ENCODE measurements around the gene PTPRJ.

Gene PTPRJ

DNA sequence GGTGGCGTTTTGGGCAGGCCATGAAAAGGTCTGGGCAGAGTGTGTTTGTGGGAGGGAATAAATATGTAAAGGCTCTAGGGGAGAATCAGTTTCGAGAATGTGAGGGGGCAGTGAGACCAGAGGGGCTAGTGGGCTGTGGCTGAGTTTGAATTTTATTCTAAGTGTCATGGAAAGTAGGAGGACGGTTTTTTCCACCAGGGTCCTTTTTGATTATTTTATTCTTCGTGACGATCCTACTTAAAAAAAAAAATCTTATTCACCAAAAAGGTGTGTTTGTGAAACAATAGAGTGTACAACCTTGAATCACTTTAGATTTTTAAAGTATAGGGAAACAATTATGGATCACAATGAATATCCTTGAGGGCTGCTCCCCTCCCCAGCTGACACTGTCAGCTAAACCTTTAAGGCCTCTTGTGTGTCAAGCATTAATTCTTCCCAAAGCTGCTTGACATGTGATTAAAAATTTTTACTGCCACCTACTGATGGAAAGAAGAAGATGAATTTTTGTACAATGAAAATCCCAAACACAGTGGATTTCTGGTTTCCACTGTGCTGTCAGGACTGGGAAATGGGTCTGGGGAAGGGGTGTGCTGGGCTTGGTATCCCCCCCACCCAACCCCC, 128.8 kb downstream of the PTPRJ start:
- no peak for DNase-seq
- Histone ChIP-seq H3K27ac (ENCODE audit: insufficient read depth, low read length, poor library complexity, severe bottlenecking) (no peak overlapping the region), H3K4me1 (ENCODE audit: control insufficient read depth, insufficient read depth, low read length, poor library complexity, severe bottlenecking) (peaks cover 22% of the 10 kb centered on the region), H3K4me3 (ENCODE audit: insufficient read depth, low read depth, low read length, poor library complexity, severe bottlenecking) (peak overlapping the region; percentile 48), H3K27me3 (replicated peaks; ENCODE audit: control insufficient read depth, insufficient read depth, low read length, poor library complexity, severe bottlenecking) (no peaks in the 10 kb centered on the region), H3K9me3 (ENCODE audit: control insufficient read depth, low read length) (no peaks in the 10 kb centered on the region), H3K36me3 (ENCODE audit: control insufficient read depth, insufficient read depth, low read length) (peaks cover 5% of the 10 kb centered on the region)

DNA sequence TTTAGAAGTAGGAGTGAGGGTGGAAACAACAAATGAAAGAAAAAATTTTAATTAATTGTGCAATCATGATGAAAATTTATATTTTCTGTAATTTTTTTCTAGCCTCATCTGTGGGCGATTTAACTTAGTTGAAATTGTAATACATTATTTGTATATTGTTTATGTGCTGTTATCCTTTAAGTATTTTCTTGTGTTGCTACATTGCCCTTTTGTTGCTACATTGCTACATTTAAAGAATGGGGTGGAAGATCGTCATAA, 130.1 kb downstream of the PTPRJ start:
- Histone ChIP-seq H3K4me3 (ENCODE audit: insufficient read depth, low read depth, low read length, poor library complexity, severe bottlenecking) (no peak overlapping the region), H3K27ac (ENCODE audit: insufficient read depth, low read length, poor library complexity, severe bottlenecking) (no peak overlapping the region), H3K9me3 (ENCODE audit: control insufficient read depth, low read length) (peaks cover 6% of the 10 kb centered on the region), H3K27me3 (replicated peaks; ENCODE audit: control insufficient read depth, insufficient read depth, low read length, poor library complexity, severe bottlenecking) (no peaks in the 10 kb centered on the region), H3K36me3 (ENCODE audit: control insufficient read depth, insufficient read depth, low read length) (peaks cover 5% of the 10 kb centered on the region), H3K4me1 (ENCODE audit: control insufficient read depth, insufficient read depth, low read length, poor library complexity, severe bottlenecking) (peaks cover 22% of the 10 kb centered on the region)
- DNase-seq: no peak

DNA sequence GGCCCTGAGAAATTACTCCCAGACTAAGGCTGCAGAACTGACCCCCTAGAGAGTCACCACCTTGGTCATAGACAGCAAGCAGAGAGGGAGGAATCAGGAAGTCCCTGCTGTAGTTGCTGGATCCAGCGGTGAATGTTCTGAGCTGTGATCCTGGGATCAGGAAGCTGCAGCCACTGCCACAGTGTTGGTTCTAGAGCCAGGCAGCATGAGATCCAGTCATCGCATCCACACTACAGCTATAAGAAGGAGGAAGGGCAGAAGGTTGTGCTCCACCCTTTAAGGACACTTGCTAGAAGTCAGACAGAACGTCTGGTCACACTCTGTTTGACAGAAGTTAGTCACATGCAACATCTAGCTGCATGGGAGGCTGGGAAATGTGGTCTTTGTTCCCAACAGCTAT, 131.5 kb downstream of the PTPRJ start:
- H3K4me3 ChIP-seq (ENCODE audit: insufficient read depth, low read depth, low read length, poor library complexity, severe bottlenecking): no peak overlapping the region
- peaks cover 6% of the 10 kb centered on the region for H3K9me3 ChIP-seq (ENCODE audit: control insufficient read depth, low read length)
- no peak overlapping the region for H3K27ac ChIP-seq (ENCODE audit: insufficient read depth, low read length, poor library complexity, severe bottlenecking)
- peaks cover 20% of the 10 kb centered on the region for H3K4me1 ChIP-seq (ENCODE audit: control insufficient read depth, insufficient read depth, low read length, poor library complexity, severe bottlenecking)
- no peaks in the 10 kb centered on the region for H3K27me3 ChIP-seq (replicated peaks; ENCODE audit: control insufficient read depth, insufficient read depth, low read length, poor library complexity, severe bottlenecking)
- H3K36me3 ChIP-seq (ENCODE audit: control insufficient read depth, insufficient read depth, low read length): peaks cover 5% of the 10 kb centered on the region
- DNase-seq: no peak

DNA sequence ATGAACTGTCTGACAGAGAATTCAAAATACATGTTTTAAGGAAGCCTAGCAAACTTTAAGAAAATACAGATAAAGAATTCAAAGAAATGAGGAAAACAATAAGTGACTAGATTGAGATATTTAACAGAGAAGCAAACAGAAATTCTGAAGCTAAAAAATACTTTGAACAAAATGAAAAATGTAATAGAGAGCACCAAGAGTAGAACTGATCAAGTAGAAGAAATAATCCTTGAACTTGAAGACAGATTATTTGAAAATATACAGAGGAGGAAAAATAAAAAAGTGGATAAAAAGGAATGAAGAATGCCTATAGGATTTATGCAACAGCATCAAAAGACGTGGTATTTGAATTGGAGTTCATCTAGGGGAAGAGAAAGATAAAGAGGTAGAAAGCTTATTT, 134.4 kb downstream of the PTPRJ start:
- no peaks in the 10 kb centered on the region for H3K27me3 ChIP-seq (replicated peaks; ENCODE audit: control insufficient read depth, insufficient read depth, low read length, poor library complexity, severe bottlenecking)
- peaks cover 6% of the 10 kb centered on the region for H3K9me3 ChIP-seq (ENCODE audit: control insufficient read depth, low read length)
- H3K4me1 ChIP-seq (ENCODE audit: control insufficient read depth, insufficient read depth, low read length, poor library complexity, severe bottlenecking): peaks cover 1% of the 10 kb centered on the region
- no peak for DNase-seq
- H3K36me3 ChIP-seq (ENCODE audit: control insufficient read depth, insufficient read depth, low read length): peaks cover 5% of the 10 kb centered on the region
- H3K27ac ChIP-seq (ENCODE audit: insufficient read depth, low read length, poor library complexity, severe bottlenecking): no peak overlapping the region
- no peak overlapping the region for H3K4me3 ChIP-seq (ENCODE audit: insufficient read depth, low read depth, low read length, poor library complexity, severe bottlenecking)

DNA sequence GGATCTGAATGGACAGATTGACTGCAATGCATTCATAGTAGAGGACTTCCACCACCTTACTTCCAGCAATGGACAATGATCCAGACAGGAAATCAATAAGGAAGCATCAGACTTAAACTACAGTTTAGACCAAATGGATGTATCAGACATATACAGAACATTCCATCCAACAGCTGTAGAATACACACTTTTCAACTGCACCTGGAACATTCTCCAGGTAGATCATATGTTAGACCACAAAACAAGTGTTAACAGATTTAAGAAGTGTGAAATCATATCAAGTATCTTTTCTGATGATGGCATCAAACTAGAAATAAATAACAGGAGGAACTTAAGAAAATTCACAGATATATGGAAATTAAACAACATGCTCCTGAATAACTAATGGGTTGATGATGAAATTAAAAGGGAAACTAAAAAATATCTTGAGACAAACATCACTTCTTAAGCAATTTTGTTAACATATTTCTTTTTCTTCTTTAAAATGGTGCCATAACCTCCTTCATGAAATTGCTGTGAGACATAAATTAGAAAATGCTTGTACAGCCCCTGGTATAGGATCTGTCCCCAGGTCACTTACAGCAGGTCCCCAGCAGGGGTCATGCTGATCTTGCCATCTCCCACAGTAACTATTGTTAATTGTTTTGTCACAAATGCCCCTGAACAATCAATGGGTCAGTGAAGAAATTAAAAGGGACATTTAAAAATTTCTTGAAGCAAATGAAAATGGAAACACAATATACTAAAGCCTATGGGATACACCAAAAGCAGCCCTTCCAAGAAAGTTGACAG, 136.3 kb downstream of the PTPRJ start:
- peaks cover 6% of the 10 kb centered on the region for H3K9me3 ChIP-seq (ENCODE audit: control insufficient read depth, low read length)
- H3K4me3 ChIP-seq (ENCODE audit: insufficient read depth, low read depth, low read length, poor library complexity, severe bottlenecking): no peak overlapping the region
- no peaks in the 10 kb centered on the region for H3K27me3 ChIP-seq (replicated peaks; ENCODE audit: control insufficient read depth, insufficient read depth, low read length, poor library complexity, severe bottlenecking)
- no peak for DNase-seq
- no peak overlapping the region for H3K27ac ChIP-seq (ENCODE audit: insufficient read depth, low read length, poor library complexity, severe bottlenecking)
- peaks cover 12% of the 10 kb centered on the region for H3K36me3 ChIP-seq (ENCODE audit: control insufficient read depth, insufficient read depth, low read length)
- H3K4me1 ChIP-seq (ENCODE audit: control insufficient read depth, insufficient read depth, low read length, poor library complexity, severe bottlenecking): no peaks in the 10 kb centered on the region

DNA sequence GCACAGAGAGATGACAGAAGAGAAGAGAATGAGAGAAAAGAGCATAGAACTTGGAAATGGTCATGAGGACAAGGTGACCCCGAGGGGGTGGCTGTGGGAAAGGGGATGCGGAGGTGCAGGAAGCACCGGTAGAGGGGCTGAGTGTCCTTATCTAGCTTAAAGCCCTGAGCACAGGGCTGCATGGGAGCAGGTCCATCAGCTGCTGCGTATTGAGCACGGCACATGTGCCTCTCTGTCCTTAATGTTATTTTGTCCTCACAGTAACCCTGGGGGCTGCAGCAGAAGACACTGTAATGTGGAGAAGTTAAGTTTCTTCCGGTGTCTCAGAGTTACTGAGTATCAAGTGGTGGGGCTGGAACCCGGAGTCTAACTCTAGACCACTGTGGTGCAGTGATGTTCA, 141.9 kb downstream of the PTPRJ start:
- peaks cover 35% of the 10 kb centered on the region for H3K36me3 ChIP-seq (ENCODE audit: control insufficient read depth, insufficient read depth, low read length)
- H3K4me1 ChIP-seq (ENCODE audit: control insufficient read depth, insufficient read depth, low read length, poor library complexity, severe bottlenecking): no peaks in the 10 kb centered on the region
- DNase-seq: no peak
- no peaks in the 10 kb centered on the region for H3K9me3 ChIP-seq (ENCODE audit: control insufficient read depth, low read length)
- H3K27me3 ChIP-seq (replicated peaks; ENCODE audit: control insufficient read depth, insufficient read depth, low read length, poor library complexity, severe bottlenecking): no peaks in the 10 kb centered on the region
- no peak overlapping the region for H3K4me3 ChIP-seq (ENCODE audit: insufficient read depth, low read depth, low read length, poor library complexity, severe bottlenecking)
- no peak overlapping the region for H3K27ac ChIP-seq (ENCODE audit: insufficient read depth, low read length, poor library complexity, severe bottlenecking)

DNA sequence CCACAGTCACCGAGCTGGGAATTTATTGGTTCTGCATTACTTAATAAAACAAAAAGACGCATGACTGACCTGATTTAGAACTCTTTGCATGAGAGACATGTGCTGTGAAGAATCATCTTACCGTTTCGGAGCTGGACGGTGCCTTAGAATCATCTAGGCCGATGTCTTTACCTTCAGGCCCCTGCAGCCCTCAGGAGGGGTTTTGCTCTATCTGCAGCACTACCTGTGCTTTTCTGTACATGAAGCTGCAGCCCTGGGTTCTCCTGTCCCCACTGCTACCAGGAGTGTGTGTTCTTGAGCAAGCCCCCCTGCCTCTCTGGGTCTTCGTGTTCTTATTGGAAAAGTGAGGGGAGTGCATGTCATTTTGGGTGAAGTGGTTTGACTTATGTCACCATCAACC, 142.3 kb downstream of the PTPRJ start:
- Histone ChIP-seq H3K4me3 (ENCODE audit: insufficient read depth, low read depth, low read length, poor library complexity, severe bottlenecking) (no peak overlapping the region), H3K27ac (ENCODE audit: insufficient read depth, low read length, poor library complexity, severe bottlenecking) (no peak overlapping the region), H3K36me3 (ENCODE audit: control insufficient read depth, insufficient read depth, low read length) (peaks cover 35% of the 10 kb centered on the region), H3K27me3 (replicated peaks; ENCODE audit: control insufficient read depth, insufficient read depth, low read length, poor library complexity, severe bottlenecking) (no peaks in the 10 kb centered on the region), H3K4me1 (ENCODE audit: control insufficient read depth, insufficient read depth, low read length, poor library complexity, severe bottlenecking) (no peaks in the 10 kb centered on the region), H3K9me3 (ENCODE audit: control insufficient read depth, low read length) (no peaks in the 10 kb centered on the region)
- DNase-seq: no peak

DNA sequence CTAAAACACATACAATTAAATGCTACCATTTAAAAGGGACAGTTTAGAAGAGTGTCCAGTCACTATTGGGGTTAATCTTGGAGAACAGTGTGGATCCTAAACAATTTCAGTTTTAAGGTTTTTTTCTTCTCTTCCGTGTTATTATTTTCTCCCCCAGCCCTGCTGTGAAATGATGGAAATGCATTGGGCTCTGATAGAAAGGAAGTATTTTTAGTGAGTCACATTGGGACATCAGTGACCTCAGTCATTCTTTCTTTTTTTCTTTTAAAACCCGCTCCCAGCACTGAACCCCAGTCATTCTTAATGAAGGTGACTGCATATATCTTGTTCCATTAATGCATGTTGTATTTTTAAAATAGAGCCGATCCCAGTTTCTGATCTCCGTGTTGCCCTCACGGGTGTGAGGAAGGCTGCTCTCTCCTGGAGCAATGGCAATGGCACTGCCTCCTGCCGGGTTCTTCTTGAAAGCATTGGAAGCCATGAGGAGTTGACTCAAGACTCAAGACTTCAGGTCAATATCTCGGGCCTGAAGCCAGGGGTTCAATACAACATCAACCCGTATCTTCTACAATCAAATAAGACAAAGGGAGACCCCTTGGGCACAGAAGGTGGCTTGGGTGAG, 143.0 kb downstream of the PTPRJ start:
- H3K27me3 ChIP-seq (replicated peaks; ENCODE audit: control insufficient read depth, insufficient read depth, low read length, poor library complexity, severe bottlenecking): no peaks in the 10 kb centered on the region
- no peaks in the 10 kb centered on the region for H3K4me1 ChIP-seq (ENCODE audit: control insufficient read depth, insufficient read depth, low read length, poor library complexity, severe bottlenecking)
- no peak for DNase-seq
- H3K27ac ChIP-seq (ENCODE audit: insufficient read depth, low read length, poor library complexity, severe bottlenecking): no peak overlapping the region
- H3K9me3 ChIP-seq (ENCODE audit: control insufficient read depth, low read length): no peaks in the 10 kb centered on the region
- peaks cover 41% of the 10 kb centered on the region for H3K36me3 ChIP-seq (ENCODE audit: control insufficient read depth, insufficient read depth, low read length)
- H3K4me3 ChIP-seq (ENCODE audit: insufficient read depth, low read depth, low read length, poor library complexity, severe bottlenecking): no peak overlapping the region

DNA sequence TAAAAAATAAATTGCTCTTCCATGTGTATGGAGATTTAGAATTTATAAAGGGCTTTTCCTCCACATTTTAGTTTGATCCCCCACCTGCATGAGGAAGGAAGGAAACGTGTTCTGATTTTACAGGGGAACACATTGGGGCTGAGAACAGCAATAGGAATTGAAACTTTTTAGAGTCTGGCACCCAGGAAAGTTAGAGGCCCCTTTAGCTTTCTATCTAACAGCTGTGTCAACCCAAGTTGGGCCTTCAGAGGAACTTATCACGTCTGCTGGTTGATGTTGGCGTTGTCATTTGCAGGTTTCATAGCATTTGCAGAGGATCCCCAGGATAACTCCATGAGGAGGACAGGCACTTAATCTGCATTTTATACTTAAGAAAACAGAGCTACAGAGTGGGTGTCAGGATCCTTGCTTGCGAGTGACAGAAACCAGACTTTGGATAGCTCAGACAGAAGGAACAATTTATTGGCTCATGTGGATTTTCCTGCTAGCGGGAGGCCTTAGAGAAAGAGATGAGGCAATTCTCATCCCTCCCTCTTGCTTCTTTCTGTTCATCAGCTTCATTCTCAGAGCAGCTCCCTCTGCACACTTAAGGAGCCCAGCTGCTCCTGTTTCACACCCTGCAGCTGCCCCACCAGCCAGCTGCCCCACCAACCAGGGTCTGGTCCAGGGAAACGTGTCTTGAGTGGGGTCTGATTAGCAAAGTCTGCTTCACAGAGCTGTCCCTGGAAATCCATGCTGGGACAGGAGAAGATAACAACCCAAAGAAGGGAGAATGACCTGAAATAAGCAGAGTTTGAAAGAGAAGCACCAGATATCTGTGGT, 143.8 kb downstream of the PTPRJ start:
- H3K36me3 ChIP-seq (ENCODE audit: control insufficient read depth, insufficient read depth, low read length): peaks cover 49% of the 10 kb centered on the region
- H3K27ac ChIP-seq (ENCODE audit: insufficient read depth, low read length, poor library complexity, severe bottlenecking): no peak overlapping the region
- DNase-seq: no peak

DNA sequence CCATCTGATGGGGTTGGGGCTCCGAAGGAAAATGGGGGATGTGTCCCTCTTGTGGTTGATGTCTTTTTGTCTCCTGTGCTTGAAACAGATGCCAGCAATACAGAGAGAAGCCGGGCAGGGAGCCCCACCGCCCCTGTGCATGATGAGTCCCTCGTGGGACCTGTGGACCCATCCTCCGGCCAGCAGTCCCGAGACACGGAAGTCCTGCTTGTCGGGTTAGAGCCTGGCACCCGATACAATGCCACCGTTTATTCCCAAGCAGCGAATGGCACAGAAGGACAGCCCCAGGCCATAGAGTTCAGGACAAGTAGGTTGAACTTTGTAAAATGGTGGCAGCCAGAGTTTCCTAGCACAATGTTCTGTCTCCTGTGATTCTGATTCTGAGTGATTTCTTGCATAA, 144.5 kb downstream of the PTPRJ start:
- H3K4me1 ChIP-seq (ENCODE audit: control insufficient read depth, insufficient read depth, low read length, poor library complexity, severe bottlenecking): no peaks in the 10 kb centered on the region
- no peaks in the 10 kb centered on the region for H3K9me3 ChIP-seq (ENCODE audit: control insufficient read depth, low read length)
- no peak overlapping the region for H3K27ac ChIP-seq (ENCODE audit: insufficient read depth, low read length, poor library complexity, severe bottlenecking)
- H3K4me3 ChIP-seq (ENCODE audit: insufficient read depth, low read depth, low read length, poor library complexity, severe bottlenecking): no peak overlapping the region
- DNase-seq: no peak
- no peaks in the 10 kb centered on the region for H3K27me3 ChIP-seq (replicated peaks; ENCODE audit: control insufficient read depth, insufficient read depth, low read length, poor library complexity, severe bottlenecking)
- peaks cover 56% of the 10 kb centered on the region for H3K36me3 ChIP-seq (ENCODE audit: control insufficient read depth, insufficient read depth, low read length)

More for the DNA sequence above, 143.8 kb downstream of the PTPRJ start:
- Histone ChIP-seq H3K27me3 (replicated peaks; ENCODE audit: control insufficient read depth, insufficient read depth, low read length, poor library complexity, severe bottlenecking) (no peaks in the 10 kb centered on the region), H3K4me1 (ENCODE audit: control insufficient read depth, insufficient read depth, low read length, poor library complexity, severe bottlenecking) (no peaks in the 10 kb centered on the region), H3K4me3 (ENCODE audit: insufficient read depth, low read depth, low read length, poor library complexity, severe bottlenecking) (no peak overlapping the region), H3K9me3 (ENCODE audit: control insufficient read depth, low read length) (no peaks in the 10 kb centered on the region)
